Effector memory CD4-positive, alpha-beta T cell (primary cell): ENCODE results near the gene PPT2.

Experiments
- DNase-seq, 3 donors: peaks; one replicate each; pipeline ENCODE4 v3.0.0-alpha.2; 2020
- H3K27ac ChIP-seq: 2 replicates; pipeline ENCODE4 v1.7.0; 2013; ENCODE audit warnings: mild to moderate bottlenecking, low read length, moderate library complexity; ENCODE audit not compliant: insufficient read depth, poor library complexity, severe bottlenecking
- H3K27me3 ChIP-seq: replicated peaks from 2 replicates; pipeline ENCODE4 v1.7.0; 2013; ENCODE audit warnings: mild to moderate bottlenecking, low read length; ENCODE audit not compliant: insufficient read depth, control insufficient read depth, poor library complexity, severe bottlenecking
- H3K36me3 ChIP-seq: 2 replicates; pipeline ENCODE4 v1.7.0; 2013; ENCODE audit warnings: mild to moderate bottlenecking, low read length, moderate library complexity; ENCODE audit not compliant: control insufficient read depth, insufficient read depth
- H3K4me1 ChIP-seq: 2 replicates; pipeline ENCODE4 v1.7.0; 2013; ENCODE audit warnings: low read length, mild to moderate bottlenecking; ENCODE audit not compliant: control insufficient read depth, insufficient read depth, poor library complexity, severe bottlenecking
- H3K4me3 ChIP-seq: 2 replicates; pipeline ENCODE4 v1.7.0; 2013; ENCODE audit warnings: low read length, low read depth, mild to moderate bottlenecking; ENCODE audit not compliant: insufficient read depth, poor library complexity, severe bottlenecking
- H3K9me3 ChIP-seq: 2 replicates; pipeline ENCODE4 v1.7.0; 2013; ENCODE audit warnings: mild to moderate bottlenecking, low read length, moderate library complexity; ENCODE audit not compliant: control insufficient read depth

Gene PPT2

DNA sequence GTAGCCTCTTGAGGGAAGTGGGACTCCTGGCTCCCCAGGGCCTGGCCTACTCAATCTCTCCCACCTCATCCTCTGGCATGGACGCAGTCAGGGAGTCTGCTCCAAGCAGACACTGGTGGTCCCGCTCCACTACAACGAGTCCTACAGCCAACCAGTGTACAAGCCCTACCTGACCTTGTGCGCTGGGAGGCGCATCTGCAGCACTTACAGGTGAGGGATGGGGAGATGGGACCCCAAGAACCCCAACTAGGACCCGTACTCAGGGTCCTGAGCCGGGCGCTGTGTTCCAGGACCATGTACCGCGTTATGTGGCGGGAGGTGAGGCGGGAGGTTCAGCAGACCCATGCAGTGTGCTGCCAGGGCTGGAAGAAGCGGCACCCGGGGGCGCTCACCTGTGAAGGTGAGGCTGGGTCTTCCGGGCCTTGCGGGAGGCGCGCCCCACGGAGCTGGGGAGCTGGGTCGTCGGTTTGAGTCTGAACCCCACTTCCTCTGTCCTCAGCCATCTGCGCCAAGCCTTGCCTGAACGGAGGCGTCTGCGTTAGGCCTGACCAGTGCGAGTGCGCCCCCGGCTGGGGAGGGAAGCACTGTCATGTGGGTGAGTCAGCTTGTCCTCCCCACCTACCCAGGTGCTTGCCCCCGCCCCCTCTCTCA lies 12.6 kb downstream of the PPT2 start:
- H3K36me3 ChIP-seq, result peaks cover 23% of the 10 kb centered on the region
- H3K4me3 ChIP-seq, result no peak overlapping the region
- no peak overlapping the region for H3K27ac ChIP-seq
- no peaks in the 10 kb centered on the region for H3K27me3 ChIP-seq
- DNase-seq, result no peak
- no peaks in the 10 kb centered on the region for H3K9me3 ChIP-seq
- peaks cover 3% of the 10 kb centered on the region for H3K4me1 ChIP-seq

DNA sequence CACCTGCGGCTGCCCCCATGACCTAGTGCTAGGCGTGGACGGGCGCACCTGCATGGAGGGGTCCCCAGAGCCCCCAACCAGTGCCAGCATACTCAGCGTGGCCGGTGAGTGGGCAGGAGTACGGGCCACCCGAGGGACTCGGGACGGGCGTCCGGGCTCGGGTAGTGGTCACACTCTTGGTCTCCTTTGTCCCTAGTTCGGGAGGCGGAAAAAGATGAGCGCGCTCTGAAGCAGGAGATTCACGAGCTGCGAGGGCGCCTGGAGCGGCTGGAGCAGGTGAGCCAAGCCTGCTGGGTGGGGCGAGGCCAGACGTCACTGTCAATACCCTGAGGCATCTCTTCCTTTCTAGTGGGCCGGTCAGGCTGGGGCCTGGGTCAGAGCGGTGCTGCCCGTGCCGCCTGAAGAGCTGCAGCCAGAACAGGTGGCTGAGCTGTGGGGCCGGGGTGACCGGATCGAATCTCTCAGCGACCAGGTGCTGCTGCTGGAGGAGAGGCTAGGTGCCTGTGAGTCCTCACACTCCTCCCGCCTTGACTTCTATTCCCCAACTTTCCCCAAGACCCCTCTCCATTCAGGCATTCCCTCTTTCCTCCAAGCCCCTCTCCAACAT lies 13.3 kb downstream of the PPT2 start:
- H3K9me3 ChIP-seq, result no peaks in the 10 kb centered on the region
- DNase-seq, result no peak
- no peaks in the 10 kb centered on the region for H3K27me3 ChIP-seq
- H3K4me3 ChIP-seq, result no peak overlapping the region
- peaks cover 3% of the 10 kb centered on the region for H3K4me1 ChIP-seq
- H3K27ac ChIP-seq, result no peak overlapping the region
- peaks cover 23% of the 10 kb centered on the region for H3K36me3 ChIP-seq

DNA sequence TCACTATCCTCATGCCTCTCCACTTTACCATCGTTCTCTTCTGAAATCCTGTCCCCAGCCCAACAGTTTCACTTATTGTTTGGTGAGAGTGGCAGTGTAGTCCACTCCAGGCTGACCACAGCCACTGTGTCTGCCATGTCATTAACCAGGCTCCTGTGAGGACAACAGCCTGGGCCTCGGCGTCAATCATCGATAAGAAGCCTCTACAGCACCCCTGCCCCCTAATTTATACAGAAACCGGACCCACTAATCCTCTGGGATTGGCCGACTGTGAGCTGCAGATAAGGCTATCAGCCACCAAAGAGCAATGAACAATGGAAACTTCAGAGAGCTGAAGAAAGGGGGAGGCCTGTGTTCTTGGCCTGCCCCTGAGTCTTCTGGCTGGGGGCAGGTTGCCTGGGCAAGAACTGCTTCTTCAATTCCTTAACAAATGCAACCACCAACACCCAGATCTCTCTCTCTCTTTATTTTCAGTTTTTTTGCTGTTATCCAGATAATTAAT lies 13.9 kb downstream of the PPT2 start:
- no peaks in the 10 kb centered on the region for H3K9me3 ChIP-seq
- H3K4me3 ChIP-seq, result no peak overlapping the region
- peaks cover 3% of the 10 kb centered on the region for H3K4me1 ChIP-seq
- no peaks in the 10 kb centered on the region for H3K27me3 ChIP-seq
- no peak for DNase-seq
- no peak overlapping the region for H3K27ac ChIP-seq
- peaks cover 23% of the 10 kb centered on the region for H3K36me3 ChIP-seq

DNA sequence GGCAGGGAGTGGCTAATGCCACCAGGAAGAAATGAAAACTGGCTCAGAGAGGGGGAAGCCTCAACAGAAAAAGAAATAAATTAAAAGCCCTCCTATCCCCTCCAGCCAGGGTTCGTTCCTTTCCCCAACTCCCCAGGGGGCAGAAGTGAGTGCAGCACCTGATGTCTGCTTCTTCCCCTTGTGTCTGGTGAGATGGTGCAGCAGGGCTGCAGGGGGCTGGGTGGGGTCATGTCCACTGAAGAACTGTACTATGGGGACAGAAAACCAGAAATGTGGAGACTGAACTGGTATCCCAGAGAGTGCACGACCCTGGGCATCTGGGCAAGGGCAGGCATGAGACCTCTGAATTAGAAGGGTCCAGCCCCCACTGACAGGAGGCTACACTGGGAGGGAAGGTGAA lies 14.4 kb downstream of the PPT2 start:
- H3K27me3 ChIP-seq, result no peaks in the 10 kb centered on the region

DNA sequence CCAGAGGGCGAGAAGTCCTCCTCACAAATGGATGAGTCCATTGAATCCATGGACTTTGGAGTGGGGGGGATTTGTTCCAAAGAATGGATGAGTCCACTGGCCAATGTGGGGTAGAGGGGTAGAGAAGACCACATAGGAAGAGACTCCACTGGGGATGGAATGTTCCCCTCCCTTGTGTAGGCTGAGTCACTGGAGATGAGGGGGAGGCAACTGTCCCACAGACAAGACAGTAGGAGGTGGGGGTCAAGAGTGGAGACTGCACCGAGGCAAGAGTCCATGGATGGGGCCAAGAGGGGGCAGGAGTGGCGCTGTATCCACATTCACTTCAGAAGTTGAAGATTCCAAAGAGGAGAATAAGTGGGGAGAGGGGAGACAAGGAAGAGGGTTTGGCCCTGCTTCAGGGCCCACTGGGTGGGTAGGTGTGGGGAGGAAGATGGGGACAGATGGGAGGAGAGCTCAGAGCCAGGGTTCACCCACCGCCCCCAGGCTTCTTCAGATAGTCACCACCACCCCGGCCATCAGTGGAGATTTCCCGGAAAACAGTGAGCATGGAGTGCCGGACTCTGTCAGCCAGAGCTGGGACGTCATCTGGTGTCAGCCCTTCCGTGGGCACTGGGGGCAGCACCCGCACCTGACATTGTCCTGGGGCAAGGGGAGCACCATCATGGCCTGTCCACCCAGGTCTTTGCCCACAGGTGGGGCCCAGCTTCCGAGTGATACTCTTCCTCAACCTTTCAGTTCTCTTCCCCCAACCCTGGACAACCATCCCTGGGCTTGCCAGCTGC lies 15.1 kb downstream of the PPT2 start:
- Histone ChIP-seq H3K36me3 (peaks cover 23% of the 10 kb centered on the region), H3K27ac (no peak overlapping the region), H3K4me3 (no peak overlapping the region), H3K27me3 (no peaks in the 10 kb centered on the region), H3K4me1 (peaks cover 3% of the 10 kb centered on the region), H3K9me3 (no peaks in the 10 kb centered on the region)
- DNase-seq, result no peak

More for the DNA sequence above, 14.4 kb downstream of the PPT2 start:
- Histone ChIP-seq H3K4me1 (peaks cover 3% of the 10 kb centered on the region), H3K9me3 (no peaks in the 10 kb centered on the region), H3K4me3 (no peak overlapping the region), H3K27ac (no peak overlapping the region), H3K36me3 (peaks cover 23% of the 10 kb centered on the region)
- DNase-seq, result no peak

DNA sequence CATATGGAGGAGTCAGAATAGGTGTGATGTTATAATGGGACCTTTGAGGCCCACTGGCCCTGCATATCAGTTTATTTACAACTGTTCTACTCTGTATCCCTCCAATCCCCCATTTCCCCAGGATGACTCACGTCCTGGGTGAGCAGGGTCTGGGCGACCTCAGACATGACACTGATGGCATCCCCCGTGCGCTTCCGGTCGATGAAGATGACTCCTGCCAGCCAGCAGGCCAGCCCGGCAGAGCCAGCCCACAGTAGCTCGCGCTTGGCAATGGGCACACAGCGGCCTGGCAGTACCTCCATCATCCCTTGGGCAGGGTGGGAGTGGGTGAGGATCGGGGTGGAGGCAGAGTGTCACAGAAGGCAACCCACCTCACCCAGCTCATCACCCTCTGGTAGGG lies 16.4 kb downstream of the PPT2 start:
- DNase-seq, result no peak
- H3K27me3 ChIP-seq, result no peaks in the 10 kb centered on the region
- H3K4me1 ChIP-seq, result peaks cover 8% of the 10 kb centered on the region
- no peak overlapping the region for H3K27ac ChIP-seq
- no peaks in the 10 kb centered on the region for H3K9me3 ChIP-seq
- H3K36me3 ChIP-seq, result peaks cover 23% of the 10 kb centered on the region
- no peak overlapping the region for H3K4me3 ChIP-seq

DNA sequence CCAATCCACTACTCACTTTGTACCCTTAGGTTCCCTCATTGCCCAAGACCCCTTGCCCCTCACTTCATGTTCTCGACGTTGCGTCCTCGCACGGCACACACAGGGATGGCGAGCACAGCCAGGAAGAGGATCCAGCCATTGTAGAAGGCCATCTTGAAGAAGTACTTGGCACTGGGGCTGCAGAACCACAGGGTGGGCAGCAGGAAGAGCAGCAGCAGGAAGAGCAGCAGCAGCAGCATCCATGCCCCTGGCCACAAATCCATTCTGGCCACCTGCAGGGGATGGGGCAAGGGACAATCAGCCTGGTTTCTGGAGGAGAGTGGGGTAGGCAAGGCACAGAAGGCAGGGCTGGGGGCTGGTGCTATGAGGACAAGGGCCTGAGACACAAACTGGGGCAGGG lies 17.3 kb downstream of the PPT2 start:
- no peak overlapping the region for H3K4me3 ChIP-seq
- H3K27me3 ChIP-seq, result no peaks in the 10 kb centered on the region

DNA sequence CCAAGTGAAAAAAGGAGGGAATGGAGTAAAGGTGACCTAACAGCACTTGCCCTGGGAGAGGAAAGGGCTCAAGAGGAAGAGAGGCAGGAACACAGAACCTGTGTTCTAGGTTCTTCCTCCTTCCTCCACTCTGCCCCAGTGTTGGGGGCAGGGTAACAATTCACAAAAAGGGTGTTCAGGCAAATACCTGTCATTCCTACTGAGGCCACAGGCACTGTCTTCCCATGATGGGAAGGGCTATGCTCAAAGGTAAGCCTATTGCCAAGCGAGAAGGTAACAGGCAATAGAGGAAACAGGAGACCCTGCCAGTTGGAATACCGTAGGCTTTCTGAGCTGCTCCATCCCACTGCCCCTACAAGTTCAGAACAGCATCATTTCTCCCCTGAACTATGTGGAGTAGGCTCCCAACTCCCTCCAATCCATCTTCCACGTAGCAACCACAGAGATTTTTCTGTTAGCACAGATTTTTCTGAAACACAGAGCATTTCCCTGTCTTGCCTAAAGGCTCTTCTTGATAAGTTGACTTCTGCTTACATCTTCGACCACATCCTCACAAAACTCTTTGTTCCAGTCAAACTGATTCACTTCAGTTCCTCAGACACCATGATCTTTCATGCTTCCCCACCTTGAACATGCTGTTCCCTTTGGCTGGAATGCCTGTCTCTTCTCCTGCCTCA lies 19.2 kb downstream of the PPT2 start:
- DNase-seq, result no peak
- Histone ChIP-seq H3K4me3 (no peak overlapping the region), H3K9me3 (no peaks in the 10 kb centered on the region), H3K36me3 (peaks cover 19% of the 10 kb centered on the region), H3K27me3 (no peaks in the 10 kb centered on the region), H3K27ac (no peak overlapping the region), H3K4me1 (peaks cover 28% of the 10 kb centered on the region)

More for the DNA sequence above, 17.3 kb downstream of the PPT2 start:
- Histone ChIP-seq H3K36me3 (peaks cover 23% of the 10 kb centered on the region), H3K4me1 (peaks cover 14% of the 10 kb centered on the region), H3K27ac (no peak overlapping the region), H3K9me3 (no peaks in the 10 kb centered on the region)
- no peak for DNase-seq

DNA sequence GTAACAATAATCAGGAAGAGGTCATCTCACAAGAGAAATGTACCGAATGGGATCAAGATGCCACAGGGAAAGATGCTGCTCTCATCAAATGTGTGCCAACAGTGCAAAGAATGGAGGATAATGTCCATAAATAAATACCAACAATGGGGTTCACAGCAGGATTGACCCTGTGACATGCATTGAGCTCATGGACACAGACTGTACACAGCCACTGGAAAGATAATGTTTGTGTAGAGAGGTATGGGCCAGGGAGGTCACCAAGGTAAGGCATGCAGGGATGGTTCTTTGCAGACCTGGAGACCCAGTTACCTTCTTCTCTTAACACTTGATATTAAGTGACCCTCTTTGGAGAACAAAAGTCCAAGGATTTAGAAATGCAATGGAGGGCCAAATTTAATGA lies 20.5 kb downstream of the PPT2 start:
- no peaks in the 10 kb centered on the region for H3K27me3 ChIP-seq
- H3K4me1 ChIP-seq, result peaks cover 33% of the 10 kb centered on the region
- no peak overlapping the region for H3K4me3 ChIP-seq

More for the DNA sequence above, 20.5 kb downstream of the PPT2 start:
- Histone ChIP-seq H3K9me3 (no peaks in the 10 kb centered on the region), H3K36me3 (peaks cover 12% of the 10 kb centered on the region), H3K27ac (no peak overlapping the region)
- no peak for DNase-seq
